Hepatocyte (in vitro differentiated cells): ENCODE data around the gene ALPP.

ENCODE experiments used
- CTCF ChIP-seq: fragments of 200-600 bp; sonication (generic); IDR thresholded peaks from 2 replicates; pipeline ENCODE4 v1.5.1; 2016; ENCODE audit warnings: antibody characterized with exemption, mild to moderate bottlenecking; ENCODE audit not compliant: poor library complexity
- EZH2phosphoT487 ChIP-seq: fragments of 200-600 bp; sonication (generic); IDR thresholded peaks from one replicate; pipeline ENCODE4 v1.6.1; 2018; ENCODE audit warnings: antibody characterized with exemption, mild to moderate bottlenecking, low read depth, moderate library complexity; ENCODE audit not compliant: unreplicated experiment, severe bottlenecking

- TF ChIP-seq CTCF (no peak), EZH2phosphoT487 (no peak)
Measured at GRCh38 chr2:232389327-232389726, 10.8 kb downstream of the ALPP start.
